ENCODE data around the gene VSTM4. TPM values are rescaled to one million over a fixed set of nuclear protein-coding genes. Genes with fewer than 3 reads are reported as not detected.

The VSTM4 gene
- total and polyA plus RNA-seq, 4 donors = 1.0 to 3.1 (median 2.0) TPM

DNA sequence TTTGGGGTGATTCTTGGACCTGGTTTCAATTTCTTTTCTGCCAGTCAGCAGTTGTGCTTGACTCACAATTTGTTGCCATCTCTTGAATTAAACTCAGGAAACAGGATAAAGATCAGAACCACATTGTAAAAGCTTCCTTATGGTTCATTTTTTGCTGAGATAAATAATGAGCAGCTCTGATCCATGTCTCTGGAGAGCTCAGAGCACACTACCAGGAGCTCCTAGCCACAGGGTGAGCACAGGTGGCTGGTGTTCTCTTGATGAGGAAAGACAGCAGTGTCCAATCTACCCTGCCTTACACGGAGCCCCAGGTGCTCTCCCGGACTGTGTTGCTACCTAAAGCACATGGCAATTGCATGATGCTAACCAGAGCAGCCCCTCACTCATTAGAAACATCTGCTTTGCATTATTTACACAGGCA is 35.7 kb upstream of the VSTM4 start:
- no peak for DNase-seq (ENCODE audit: low spot score)
- peaks cover 0 to 2% (median 0%) of the 10 kb centered on the region in 4 donors for H3K9me3 ChIP-seq (ENCODE audit: control insufficient read depth in 4 of 4, low read length in 3 of 4)
- H3K27me3 ChIP-seq (ENCODE audit: control insufficient read depth in 4 of 4, insufficient read depth in 4 of 4, low read length in 3 of 4) = no peaks in the 10 kb centered on the region
- 50% methylated on average over 2 of the region's 2 CpGs for WGBS
- H3K36me3 ChIP-seq (ENCODE audit: control insufficient read depth in 4 of 4, insufficient read depth in 3 of 4, low read depth in 1 of 4, low read length in 3 of 4) = no peaks in the 10 kb centered on the region
- H3K27ac ChIP-seq (ENCODE audit: low read depth in 1 of 2, low read length in 2 of 2) = no peak overlapping the region
- H3K4me1 ChIP-seq (ENCODE audit: control insufficient read depth in 4 of 4, insufficient read depth in 4 of 4, low read length in 3 of 4) = no peaks in the 10 kb centered on the region
- no peak for TF ChIP-seq NR2F2 (IDR thresholded peaks at IDR 0.05)
- TF ChIP-seq, protein P1, sequence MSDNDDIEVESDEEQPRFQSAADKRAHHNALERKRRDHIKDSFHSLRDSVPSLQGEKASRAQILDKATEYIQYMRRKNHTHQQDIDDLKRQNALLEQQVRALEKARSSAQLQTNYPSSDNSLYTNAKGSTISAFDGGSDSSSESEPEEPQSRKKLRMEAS (IDR thresholded peaks at IDR 0.05) = no peak
- no peak overlapping the region for H3K4me3 ChIP-seq (ENCODE audit: low read depth in 1 of 3, low read length in 3 of 3)
- H3K9ac ChIP-seq (ENCODE audit: low read depth in 1 of 2, low read length in 2 of 2) = no peak overlapping the region

DNA sequence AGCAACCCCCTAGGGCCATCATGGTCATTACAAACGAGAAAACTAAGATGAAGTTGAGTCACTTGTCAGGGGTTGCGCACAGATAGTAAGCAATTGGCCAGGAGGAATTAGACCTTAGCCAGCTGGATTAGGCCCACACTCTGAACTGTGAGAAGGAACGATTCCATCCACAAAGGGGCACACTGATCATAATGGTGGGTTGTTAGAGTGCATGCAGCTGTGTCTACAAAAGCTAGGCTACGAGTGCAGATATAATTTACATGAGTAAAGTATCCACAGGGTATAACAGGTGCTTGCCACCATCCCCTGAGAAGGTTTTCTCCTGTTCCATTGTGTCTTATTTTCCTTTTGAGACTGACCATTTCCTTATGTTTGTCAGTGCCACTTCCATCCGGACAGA is 35.1 kb upstream of the VSTM4 start:
- DNase-seq (ENCODE audit: low spot score) = no peak
- Histone ChIP-seq H3K27ac (ENCODE audit: low read depth in 1 of 2, low read length in 2 of 2) (no peak overlapping the region), H3K4me3 (ENCODE audit: low read depth in 1 of 3, low read length in 3 of 3) (no peak overlapping the region), H3K27me3 (ENCODE audit: control insufficient read depth in 4 of 4, insufficient read depth in 4 of 4, low read length in 3 of 4) (no peaks in the 10 kb centered on the region), H3K9me3 (ENCODE audit: control insufficient read depth in 4 of 4, low read length in 3 of 4) (peaks cover 0 to 2% (median 0%) of the 10 kb centered on the region in 4 donors), H3K4me1 (ENCODE audit: control insufficient read depth in 4 of 4, insufficient read depth in 4 of 4, low read length in 3 of 4) (no peaks in the 10 kb centered on the region), H3K36me3 (ENCODE audit: control insufficient read depth in 4 of 4, insufficient read depth in 3 of 4, low read depth in 1 of 4, low read length in 3 of 4) (no peaks in the 10 kb centered on the region), H3K9ac (ENCODE audit: low read depth in 1 of 2, low read length in 2 of 2) (no peak overlapping the region)
- WGBS = 82% methylated on average over 5 of the region's 5 CpGs
- TF ChIP-seq TAF1 (conservative IDR thresholded peaks at IDR 0.05) (no peak), NR2F2 (IDR thresholded peaks at IDR 0.05) (no peak), SP1 (IDR thresholded peaks at IDR 0.05) (no peak)

DNA sequence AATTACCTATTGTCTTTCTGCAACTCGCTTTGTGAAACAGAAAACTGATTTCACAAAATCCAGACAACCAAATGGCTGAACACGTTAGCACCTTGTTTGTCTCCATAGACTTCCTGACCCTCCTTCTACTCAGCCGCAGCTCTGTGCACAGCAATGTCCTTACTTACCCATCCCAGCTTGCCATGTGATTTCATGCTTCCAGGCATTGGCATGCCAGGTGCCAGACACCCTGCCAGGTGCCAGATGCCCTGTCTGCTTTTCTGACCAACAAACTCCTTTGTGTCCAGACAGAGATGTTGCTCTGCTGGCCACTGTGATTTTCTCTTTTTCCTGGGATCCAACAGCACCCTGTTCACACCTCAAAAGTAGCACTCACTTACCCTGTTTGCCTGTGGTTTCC is 34.6 kb upstream of the VSTM4 start:
- no peak overlapping the region for H3K27ac ChIP-seq (ENCODE audit: low read depth in 1 of 2, low read length in 2 of 2)
- H3K27me3 ChIP-seq (ENCODE audit: control insufficient read depth in 4 of 4, insufficient read depth in 4 of 4, low read length in 3 of 4) = no peaks in the 10 kb centered on the region
- peaks cover 0 to 2% (median 0%) of the 10 kb centered on the region in 4 donors for H3K9me3 ChIP-seq (ENCODE audit: control insufficient read depth in 4 of 4, low read length in 3 of 4)
- WGBS = 86% methylated on average over 3 of the region's 3 CpGs
- no peak overlapping the region for H3K9ac ChIP-seq (ENCODE audit: low read depth in 1 of 2, low read length in 2 of 2)
- TF ChIP-seq NR2F2 (IDR thresholded peaks at IDR 0.05) (no peak), RAD21 (IDR thresholded peaks at IDR 0.05) (no peak), YY1 (IDR thresholded peaks at IDR 0.05) (no peak)
- H3K36me3 ChIP-seq (ENCODE audit: control insufficient read depth in 4 of 4, insufficient read depth in 3 of 4, low read depth in 1 of 4, low read length in 3 of 4) = no peaks in the 10 kb centered on the region
- H3K4me3 ChIP-seq (ENCODE audit: low read depth in 1 of 3, low read length in 3 of 3) = no peak overlapping the region
- H3K4me1 ChIP-seq (ENCODE audit: control insufficient read depth in 4 of 4, insufficient read depth in 4 of 4, low read length in 3 of 4) = no peaks in the 10 kb centered on the region
- no peak for DNase-seq (ENCODE audit: low spot score)

DNA sequence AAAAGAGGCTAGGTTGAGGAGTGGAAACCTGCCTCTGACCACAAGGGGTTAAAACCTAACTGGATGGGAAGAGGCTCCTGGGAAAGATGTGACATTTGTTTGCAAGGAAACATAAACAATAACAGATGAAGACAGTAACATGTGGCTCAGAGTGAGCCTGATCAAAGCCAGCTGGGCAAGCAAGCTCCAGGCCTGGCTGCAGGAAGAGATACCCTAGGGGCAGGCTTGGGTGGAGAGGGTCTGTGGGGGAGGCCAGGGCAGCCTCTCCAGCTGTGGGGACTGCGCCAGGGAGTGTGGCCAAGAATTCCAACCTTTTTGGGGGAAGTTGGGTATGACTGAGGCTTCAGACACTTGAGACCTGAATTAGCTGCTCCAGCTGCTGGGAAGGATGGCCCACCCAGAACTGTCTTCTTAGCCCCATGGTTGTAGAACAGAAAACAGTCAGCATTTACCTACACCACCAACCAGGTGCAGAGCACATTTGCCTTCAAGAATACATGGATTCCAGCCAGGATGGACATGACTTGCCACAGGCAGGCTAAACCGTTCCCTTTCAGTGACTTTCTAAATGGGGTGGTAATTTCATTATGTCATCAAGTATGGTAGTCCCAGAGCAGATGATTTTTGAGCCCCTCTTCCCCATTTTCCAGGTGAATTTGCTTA is 28.9 kb upstream of the VSTM4 start:
- WGBS = 88% methylated on average over 2 of the region's 2 CpGs
- no peak for DNase-seq (ENCODE audit: low spot score)
- TF ChIP-seq JUND (IDR thresholded peaks at IDR 0.05) = no peak
- TF ChIP-seq CTCF (IDR thresholded peaks at IDR 0.05; ENCODE audit: low read depth, low read length, missing input control) = no peak
- no peak for TF ChIP-seq REST (IDR thresholded peaks at IDR 0.05)
- TF ChIP-seq ZBTB33 (IDR thresholded peaks at IDR 0.05) = no peak
- no peak for TF ChIP-seq FOXA2 (IDR thresholded peaks at IDR 0.05)
- TF ChIP-seq, protein P2, sequence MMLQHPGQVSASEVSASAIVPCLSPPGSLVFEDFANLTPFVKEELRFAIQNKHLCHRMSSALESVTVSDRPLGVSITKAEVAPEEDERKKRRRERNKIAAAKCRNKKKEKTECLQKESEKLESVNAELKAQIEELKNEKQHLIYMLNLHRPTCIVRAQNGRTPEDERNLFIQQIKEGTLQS (IDR thresholded peaks at IDR 0.05) = no peak
- no peak for TF ChIP-seq NR2F2 (IDR thresholded peaks at IDR 0.05)
- TF ChIP-seq EGR1 (IDR thresholded peaks at IDR 0.05; ENCODE audit: low read depth in 2 of 2) = no peak
- no peak for TF ChIP-seq RXRA (IDR thresholded peaks at IDR 0.05)
- no peak for TF ChIP-seq RAD21 (IDR thresholded peaks at IDR 0.05)
- no peak for TF ChIP-seq GABPA (IDR thresholded peaks at IDR 0.05 in 1 of 2, conservative IDR thresholded peaks at IDR 0.05 in 1 of 2)
- no peak for TF ChIP-seq HNF4G (IDR thresholded peaks at IDR 0.05)
- no peak for TF ChIP-seq TAF1 (conservative IDR thresholded peaks at IDR 0.05)
- TF ChIP-seq SP1 (IDR thresholded peaks at IDR 0.05) = no peak

More for the DNA sequence above, 28.9 kb upstream of the VSTM4 start:
- Histone ChIP-seq H3K4me3 (ENCODE audit: low read depth in 1 of 3, low read length in 3 of 3) (no peak overlapping the region), H3K27me3 (ENCODE audit: control insufficient read depth in 4 of 4, insufficient read depth in 4 of 4, low read length in 3 of 4) (no peaks in the 10 kb centered on the region), H3K27ac (ENCODE audit: low read depth in 1 of 2, low read length in 2 of 2) (no peak overlapping the region), H3K9ac (ENCODE audit: low read depth in 1 of 2, low read length in 2 of 2) (no peak overlapping the region), H3K4me1 (ENCODE audit: control insufficient read depth in 4 of 4, insufficient read depth in 4 of 4, low read length in 3 of 4) (no peaks in the 10 kb centered on the region), H3K9me3 (ENCODE audit: control insufficient read depth in 4 of 4, low read length in 3 of 4) (peaks cover 0 to 2% (median 0%) of the 10 kb centered on the region in 4 donors), H3K36me3 (ENCODE audit: control insufficient read depth in 4 of 4, insufficient read depth in 3 of 4, low read depth in 1 of 4, low read length in 3 of 4) (no peaks in the 10 kb centered on the region)

Data from liver (tissue), 9 donors.